DOHH2 (cell line): ENCODE data around the gene KCNH1.

Experiments used
- H3F3A ChIP-seq: fragments of 200-600 bp; sonication (generic), shearing (Covaris generic); 2 replicates; pipeline ENCODE4 v1.6.0; 2016; ENCODE audit warnings: antibody characterized with exemption, mild to moderate bottlenecking; ENCODE audit not compliant: control insufficient read depth, insufficient read depth
- H3K27ac ChIP-seq: fragments of 200-600 bp; sonication (generic); 2 replicates; pipeline ENCODE4 v1.5.1; 2014; ENCODE audit warnings: low read depth, mild to moderate bottlenecking, low read length, moderate library complexity
- H3K27me3 ChIP-seq: fragments of 200-600 bp; sonication (generic); 2 replicates; pipeline ENCODE4 v1.6.1; 2014; ENCODE audit warnings: mild to moderate bottlenecking, low read length, mixed read lengths; ENCODE audit not compliant: control insufficient read depth
- H3K36me3 ChIP-seq: fragments of 200-600 bp; sonication (generic); 2 replicates; pipeline ENCODE4 v1.6.1; 2014; ENCODE audit warnings: mild to moderate bottlenecking, low read length, moderate library complexity, mixed read lengths; ENCODE audit not compliant: control insufficient read depth
- H3K4me1 ChIP-seq: fragments of 200-600 bp; sonication (generic); 2 replicates; pipeline ENCODE4 v1.6.1; 2014; ENCODE audit warnings: mild to moderate bottlenecking, low read length, mixed read lengths; ENCODE audit not compliant: control insufficient read depth
- H3K4me2 ChIP-seq: fragments of 200-600 bp; sonication (generic); 2 replicates; pipeline ENCODE4 v1.6.0; 2014; ENCODE audit warnings: mild to moderate bottlenecking, low read length, moderate library complexity
- H3K4me3 ChIP-seq: fragments of 200-600 bp; sonication (generic); 2 replicates; pipeline ENCODE4 v1.5.1; 2014; ENCODE audit warnings: mild to moderate bottlenecking, low read length, mixed read lengths
- H3K79me2 ChIP-seq: fragments of 200-600 bp; sonication (generic); 2 replicates; pipeline ENCODE4 v1.6.1; 2014; ENCODE audit warnings: mild to moderate bottlenecking, low read length, mixed read lengths; ENCODE audit not compliant: control insufficient read depth
- H3K9me2 ChIP-seq: fragments of 200-600 bp; sonication (generic); replicated peaks from 2 replicates; pipeline ENCODE4 v1.6.1; 2014; ENCODE audit warnings: mild to moderate bottlenecking, low read length, mixed read lengths; ENCODE audit not compliant: control insufficient read depth
- H3K9me3 ChIP-seq: fragments of 200-600 bp; sonication (generic); 2 replicates; pipeline ENCODE4 v1.6.1; 2014; ENCODE audit warnings: antibody characterized with exemption, low read length, mixed read lengths; ENCODE audit not compliant: control insufficient read depth, insufficient read depth
- H4K20me1 ChIP-seq: fragments of 200-600 bp; sonication (generic); 2 replicates; pipeline ENCODE4 v1.6.0; 2014; ENCODE audit warnings: low read depth, mild to moderate bottlenecking, antibody characterized with exemption, low read length, moderate library complexity; ENCODE audit not compliant: control insufficient read depth, insufficient read depth
- EZH2phosphoT487 ChIP-seq: fragments of 200-600 bp; sonication (generic); IDR thresholded peaks from 2 replicates; pipeline ENCODE4 v1.6.1; 2017; ENCODE audit warnings: borderline replicate concordance, mild to moderate bottlenecking, antibody characterized with exemption, low read length, moderate library complexity, mixed read lengths
- TF ChIP-seq, protein P1 (sequence below): fragments of 200-600 bp; sonication (generic); IDR thresholded peaks from one replicate; pipeline ENCODE4 v1.5.1; 2014; ENCODE audit warnings: antibody characterized with exemption, mild to moderate bottlenecking, low read depth, low read length; ENCODE audit not compliant: poor library complexity, severe bottlenecking

The KCNH1 gene

GRCh38 chr1:210746024-210746731, 387.8 kb downstream of the KCNH1 start:
- H3K27me3 ChIP-seq = no peaks in the 10 kb centered on the region
- H3K4me2 ChIP-seq = no peak overlapping the region
- no peaks in the 10 kb centered on the region for H3K79me2 ChIP-seq
- H3K9me3 ChIP-seq = no peaks in the 10 kb centered on the region
- no peaks in the 10 kb centered on the region for H3K4me1 ChIP-seq
- no peaks in the 10 kb centered on the region for H3K36me3 ChIP-seq
- H3K4me3 ChIP-seq = no peak overlapping the region
- no peak overlapping the region for H3K27ac ChIP-seq
- H4K20me1 ChIP-seq = no peaks in the 10 kb centered on the region
- TF ChIP-seq, protein P1, sequence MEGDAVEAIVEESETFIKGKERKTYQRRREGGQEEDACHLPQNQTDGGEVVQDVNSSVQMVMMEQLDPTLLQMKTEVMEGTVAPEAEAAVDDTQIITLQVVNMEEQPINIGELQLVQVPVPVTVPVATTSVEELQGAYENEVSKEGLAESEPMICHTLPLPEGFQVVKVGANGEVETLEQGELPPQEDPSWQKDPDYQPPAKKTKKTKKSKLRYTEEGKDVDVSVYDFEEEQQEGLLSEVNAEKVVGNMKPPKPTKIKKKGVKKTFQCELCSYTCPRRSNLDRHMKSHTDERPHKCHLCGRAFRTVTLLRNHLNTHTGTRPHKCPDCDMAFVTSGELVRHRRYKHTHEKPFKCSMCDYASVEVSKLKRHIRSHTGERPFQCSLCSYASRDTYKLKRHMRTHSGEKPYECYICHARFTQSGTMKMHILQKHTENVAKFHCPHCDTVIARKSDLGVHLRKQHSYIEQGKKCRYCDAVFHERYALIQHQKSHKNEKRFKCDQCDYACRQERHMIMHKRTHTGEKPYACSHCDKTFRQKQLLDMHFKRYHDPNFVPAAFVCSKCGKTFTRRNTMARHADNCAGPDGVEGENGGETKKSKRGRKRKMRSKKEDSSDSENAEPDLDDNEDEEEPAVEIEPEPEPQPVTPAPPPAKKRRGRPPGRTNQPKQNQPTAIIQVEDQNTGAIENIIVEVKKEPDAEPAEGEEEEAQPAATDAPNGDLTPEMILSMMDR = no peak
- TF ChIP-seq EZH2phosphoT487 = no peak
- H3F3A ChIP-seq = no peaks in the 10 kb centered on the region
- H3K9me2 ChIP-seq = no peaks in the 10 kb centered on the region

GRCh38 chr1:210743038-210743437, 390.9 kb downstream of the KCNH1 start:
- H3K4me2 ChIP-seq = no peak overlapping the region
- no peaks in the 10 kb centered on the region for H3K27me3 ChIP-seq
- H3K9me3 ChIP-seq = no peaks in the 10 kb centered on the region
- H3K9me2 ChIP-seq = no peaks in the 10 kb centered on the region
- no peaks in the 10 kb centered on the region for H3K36me3 ChIP-seq
- no peaks in the 10 kb centered on the region for H3K4me1 ChIP-seq
- H3F3A ChIP-seq = no peaks in the 10 kb centered on the region
- no peak overlapping the region for H3K4me3 ChIP-seq
- no peak overlapping the region for H3K27ac ChIP-seq
- H3K79me2 ChIP-seq = no peaks in the 10 kb centered on the region
- TF ChIP-seq, protein P1 = no peak
- TF ChIP-seq EZH2phosphoT487 = no peak
- no peaks in the 10 kb centered on the region for H4K20me1 ChIP-seq

GRCh38 chr1:210741564-210741963, 392.4 kb downstream of the KCNH1 start:
- Histone ChIP-seq H3K9me2 (no peaks in the 10 kb centered on the region), H3K27ac (no peak overlapping the region), H3K9me3 (no peaks in the 10 kb centered on the region), H3K79me2 (no peaks in the 10 kb centered on the region), H3K27me3 (no peaks in the 10 kb centered on the region), H3K4me3 (no peak overlapping the region), H3K4me2 (no peak overlapping the region), H3F3A (no peaks in the 10 kb centered on the region), H4K20me1 (no peaks in the 10 kb centered on the region), H3K4me1 (no peaks in the 10 kb centered on the region), H3K36me3 (no peaks in the 10 kb centered on the region)
- TF ChIP-seq EZH2phosphoT487 = no peak
- TF ChIP-seq, protein P1 = no peak
